GM21390 (cell line): ENCODE data around the gene SIGLEC7.

ENCODE experiments used
- ATAC-seq: cut with Tn5 transposase; IDR thresholded peaks from one replicate; pipeline ENCODE4 v1.9.1; 2021; ENCODE audit not compliant: unreplicated experiment

SIGLEC7 gene

DNA sequence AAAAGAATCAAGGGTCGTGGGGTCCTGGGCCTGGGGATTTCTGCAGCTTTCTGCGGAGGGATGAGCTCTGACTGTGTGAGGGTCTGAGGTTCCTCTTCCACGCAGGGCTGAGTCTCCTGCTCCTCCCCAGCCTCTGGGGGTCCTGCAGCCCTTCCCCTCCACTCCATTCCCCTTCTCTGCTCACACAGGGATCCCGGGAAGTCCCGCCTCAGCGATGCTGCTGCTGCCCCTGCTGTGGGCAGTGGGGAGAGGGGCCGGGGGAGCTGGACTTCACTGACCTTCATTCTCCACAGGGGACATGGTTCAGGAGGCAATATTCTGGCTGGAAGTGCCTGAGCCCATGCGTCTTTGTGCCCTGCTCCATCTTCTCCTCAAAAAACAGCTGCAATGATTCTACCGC, 56.5 kb downstream of the SIGLEC7 start:
- no peak for ATAC-seq

DNA sequence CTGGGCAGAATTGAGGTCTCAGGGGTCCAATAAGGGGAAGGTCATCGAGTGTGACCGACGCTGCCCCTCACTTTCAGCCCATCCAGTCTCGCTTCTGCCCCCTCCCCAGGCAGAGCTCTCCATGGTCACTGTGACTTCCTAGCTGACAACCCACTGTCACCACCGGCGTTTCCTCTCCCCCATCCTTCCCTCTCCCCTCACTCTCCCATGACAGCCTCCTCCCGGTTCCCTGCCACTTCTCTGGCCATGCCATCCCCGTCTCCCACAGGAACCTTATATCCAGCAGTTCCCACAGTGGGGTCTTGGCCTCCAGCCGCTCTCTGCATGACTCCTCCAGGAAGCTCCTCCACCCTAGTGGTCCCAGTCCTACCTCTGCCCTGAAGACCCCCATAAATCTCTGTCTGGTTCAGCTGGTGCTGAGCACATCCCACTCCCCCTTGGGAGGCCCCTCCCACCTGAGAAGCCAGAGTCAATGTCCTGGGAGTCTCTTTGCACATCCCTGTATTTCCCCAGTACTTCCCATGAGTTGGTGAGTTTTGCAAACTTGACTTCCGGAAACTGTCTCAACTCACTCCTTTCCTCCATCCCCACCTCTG, 58.1 kb downstream of the SIGLEC7 start:
- ATAC-seq: no peak

DNA sequence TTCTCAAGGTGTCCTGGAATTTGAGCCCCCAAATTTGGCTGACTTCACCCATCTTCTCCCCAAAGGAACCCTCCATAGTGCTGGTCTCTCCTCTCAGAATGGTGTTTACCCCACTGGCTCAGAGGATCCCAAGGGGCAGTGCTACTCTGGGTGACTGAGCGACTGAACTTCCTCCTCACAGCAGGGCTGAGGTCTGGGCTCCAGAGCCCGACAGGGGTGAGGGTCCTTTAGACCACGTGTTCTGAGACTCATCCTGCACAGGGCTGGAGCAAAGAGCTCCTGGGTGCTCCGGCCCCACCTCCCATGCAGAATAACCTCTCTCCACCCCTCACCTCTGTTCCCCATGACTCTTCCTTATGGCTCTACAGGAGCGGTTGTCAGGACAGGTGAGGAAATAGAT, 59.6 kb downstream of the SIGLEC7 start:
- ATAC-seq: no peak
